HEK293 (cell line): Measurements from ENCODE around the gene CDYL2.

Source experiments
- GLIS1 ChIP-seq: fragments of 450-650 bp; formaldehyde crosslinking; IDR thresholded peaks from 2 replicates; pipeline ENCODE4 v1.5.1; 2016; ENCODE audit warnings: missing biosample characterization, missing genetic modification characterization
- HOXC10 ChIP-seq: sonication (generic); formaldehyde crosslinking; IDR thresholded peaks from 2 replicates; pipeline ENCODE4 v1.8.1; 2023; ENCODE audit warnings: mild to moderate bottlenecking, missing genetic modification reagents
- IKZF3 ChIP-seq: fragments of 450-650 bp; IDR thresholded peaks from 2 replicates; pipeline ENCODE4 v1.5.0; 2018; ENCODE audit warnings: missing biosample characterization, mild to moderate bottlenecking, missing genetic modification characterization, moderate library complexity
- KLF9 ChIP-seq: fragments of 450-650 bp; formaldehyde crosslinking; IDR thresholded peaks from 2 replicates; pipeline ENCODE4 v1.5.1; 2016; ENCODE audit warnings: missing biosample characterization, missing genetic modification characterization, low read depth
- TRIM28 ChIP-seq: IDR thresholded peaks from 2 replicates; pipeline ENCODE4 v1.6.1; 2011; ENCODE audit warnings: low read length, control low read depth, borderline replicate concordance
- YY1 ChIP-seq: fragments of 450-650 bp; formaldehyde crosslinking; IDR thresholded peaks from 2 replicates; pipeline ENCODE4 v1.5.1; 2018; ENCODE audit warnings: missing biosample characterization, missing genetic modification characterization
- ZBTB11 ChIP-seq: fragments of 450-650 bp; formaldehyde crosslinking; conservative IDR thresholded peaks from 2 replicates; pipeline ENCODE4 v1.5.1; 2016; ENCODE audit warnings: low read depth, missing biosample characterization, missing genetic modification characterization
- ZBTB20 ChIP-seq: fragments of 450-650 bp; formaldehyde crosslinking; IDR thresholded peaks from 2 replicates; pipeline ENCODE4 v1.5.1; 2016; ENCODE audit warnings: missing biosample characterization, missing genetic modification characterization
- ZFHX2 ChIP-seq: fragments of 450-650 bp; formaldehyde crosslinking; conservative IDR thresholded peaks from 2 replicates; pipeline ENCODE4 v1.5.1; 2016; ENCODE audit warnings: missing biosample characterization, missing genetic modification characterization
- ZNF114 ChIP-seq: fragments of 450-650 bp; formaldehyde crosslinking; IDR thresholded peaks from 2 replicates; pipeline ENCODE4 v1.5.0; 2017; ENCODE audit warnings: missing biosample characterization, missing genetic modification characterization
- ZNF169 ChIP-seq: fragments of 450-650 bp; formaldehyde crosslinking; IDR thresholded peaks from 2 replicates; pipeline ENCODE4 v1.5.1; 2016; ENCODE audit warnings: missing biosample characterization, missing genetic modification characterization
- ZNF211 ChIP-seq: fragments of 450-650 bp; formaldehyde crosslinking; IDR thresholded peaks from 2 replicates; pipeline ENCODE4 v1.5.1; 2016; ENCODE audit warnings: low read depth, missing biosample characterization, missing genetic modification characterization
- ZNF223 ChIP-seq: fragments of 450-650 bp; formaldehyde crosslinking; IDR thresholded peaks from 2 replicates; pipeline ENCODE4 v1.5.1; 2016; ENCODE audit warnings: missing biosample characterization, missing genetic modification characterization
- ZNF48 ChIP-seq: fragments of 450-650 bp; formaldehyde crosslinking; IDR thresholded peaks from 2 replicates; pipeline ENCODE4 v1.5.1; 2016; ENCODE audit warnings: missing biosample characterization, missing genetic modification characterization
- ZNF580 ChIP-seq: fragments of 450-650 bp; formaldehyde crosslinking; IDR thresholded peaks from 2 replicates; pipeline ENCODE4 v1.5.1; 2016; ENCODE audit warnings: missing biosample characterization, missing genetic modification characterization
- ZNF654 ChIP-seq: fragments of 450-650 bp; formaldehyde crosslinking; IDR thresholded peaks from 2 replicates; pipeline ENCODE4 v1.5.1; 2016; ENCODE audit warnings: low read depth, missing biosample characterization, missing genetic modification characterization
- ZNF664 ChIP-seq: fragments of 450-650 bp; formaldehyde crosslinking; IDR thresholded peaks from 2 replicates; pipeline ENCODE4 v1.5.1; 2016; ENCODE audit warnings: missing biosample characterization, missing genetic modification characterization
- ZNF707 ChIP-seq: fragments of 450-650 bp; formaldehyde crosslinking; IDR thresholded peaks from 2 replicates; pipeline ENCODE4 v1.5.1; 2016; ENCODE audit warnings: missing biosample characterization, missing genetic modification characterization
- ZNF776 ChIP-seq: fragments of 450-650 bp; formaldehyde crosslinking; IDR thresholded peaks from 2 replicates; pipeline ENCODE4 v1.5.0; 2017; ENCODE audit warnings: missing biosample characterization, missing genetic modification characterization, borderline replicate concordance
- TF ChIP-seq, protein P1 (sequence below): fragments of 450-650 bp; formaldehyde crosslinking; IDR thresholded peaks from 2 replicates; pipeline ENCODE4 v1.5.1; 2016; ENCODE audit warnings: missing biosample characterization, missing genetic modification characterization, borderline replicate concordance
- TF ChIP-seq, protein P2 (sequence below): fragments of 450-650 bp; formaldehyde crosslinking; IDR thresholded peaks from 2 replicates; pipeline ENCODE4 v1.5.1; 2016; ENCODE audit warnings: missing biosample characterization, missing genetic modification characterization
- TF ChIP-seq, protein P3 (sequence below): fragments of 450-650 bp; formaldehyde crosslinking; IDR thresholded peaks from 2 replicates; pipeline ENCODE4 v1.5.1; 2016; ENCODE audit warnings: missing biosample characterization, missing genetic modification characterization
- TF ChIP-seq, protein P4 (sequence below): fragments of 450-650 bp; formaldehyde crosslinking; IDR thresholded peaks from 2 replicates; pipeline ENCODE4 v1.5.1; 2017; ENCODE audit warnings: missing biosample characterization, missing genetic modification characterization
- TF ChIP-seq, protein P5 (sequence below): fragments of 450-650 bp; formaldehyde crosslinking; IDR thresholded peaks from 2 replicates; pipeline ENCODE4 v1.5.1; 2016; ENCODE audit warnings: missing biosample characterization, missing genetic modification characterization
- TF ChIP-seq, protein P6 (sequence below): fragments of 450-650 bp; formaldehyde crosslinking; IDR thresholded peaks from 2 replicates; pipeline ENCODE4 v1.5.1; 2016; ENCODE audit warnings: missing biosample characterization, missing genetic modification characterization

Gene CDYL2

DNA sequence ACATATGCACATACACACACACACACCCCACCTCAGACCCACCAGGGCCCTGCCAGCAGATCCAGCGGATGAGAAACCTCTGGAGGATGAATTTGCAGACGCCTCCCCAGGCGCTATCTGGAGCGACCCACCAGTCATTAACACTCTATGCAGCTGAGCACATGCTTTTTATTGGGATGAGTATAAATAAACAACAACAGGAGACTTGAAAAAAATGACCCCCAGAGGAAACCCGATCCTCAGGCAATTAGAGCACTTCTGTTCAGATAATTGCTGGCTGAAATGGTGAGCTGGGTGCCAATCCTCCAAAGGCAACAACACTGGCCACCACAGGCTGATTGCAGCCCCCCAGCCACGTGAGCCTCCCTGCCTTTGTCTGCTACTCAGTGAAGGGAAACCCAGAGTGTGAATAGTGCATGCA is 230.7 kb downstream of the CDYL2 start (continued):
- TF ChIP-seq, protein P1, sequence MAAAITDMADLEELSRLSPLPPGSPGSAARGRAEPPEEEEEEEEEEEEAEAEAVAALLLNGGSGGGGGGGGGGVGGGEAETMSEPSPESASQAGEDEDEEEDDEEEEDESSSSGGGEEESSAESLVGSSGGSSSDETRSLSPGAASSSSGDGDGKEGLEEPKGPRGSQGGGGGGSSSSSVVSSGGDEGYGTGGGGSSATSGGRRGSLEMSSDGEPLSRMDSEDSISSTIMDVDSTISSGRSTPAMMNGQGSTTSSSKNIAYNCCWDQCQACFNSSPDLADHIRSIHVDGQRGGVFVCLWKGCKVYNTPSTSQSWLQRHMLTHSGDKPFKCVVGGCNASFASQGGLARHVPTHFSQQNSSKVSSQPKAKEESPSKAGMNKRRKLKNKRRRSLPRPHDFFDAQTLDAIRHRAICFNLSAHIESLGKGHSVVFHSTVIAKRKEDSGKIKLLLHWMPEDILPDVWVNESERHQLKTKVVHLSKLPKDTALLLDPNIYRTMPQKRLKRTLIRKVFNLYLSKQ (tag by site-specific recombination), result no peak
- peak; percentile 57; the same call in 1 of the 2 replicates for TF ChIP-seq ZNF580 (tag by site-specific recombination)
- TF ChIP-seq ZNF707 (tag by site-specific recombination), result no peak
- TF ChIP-seq, protein P2, sequence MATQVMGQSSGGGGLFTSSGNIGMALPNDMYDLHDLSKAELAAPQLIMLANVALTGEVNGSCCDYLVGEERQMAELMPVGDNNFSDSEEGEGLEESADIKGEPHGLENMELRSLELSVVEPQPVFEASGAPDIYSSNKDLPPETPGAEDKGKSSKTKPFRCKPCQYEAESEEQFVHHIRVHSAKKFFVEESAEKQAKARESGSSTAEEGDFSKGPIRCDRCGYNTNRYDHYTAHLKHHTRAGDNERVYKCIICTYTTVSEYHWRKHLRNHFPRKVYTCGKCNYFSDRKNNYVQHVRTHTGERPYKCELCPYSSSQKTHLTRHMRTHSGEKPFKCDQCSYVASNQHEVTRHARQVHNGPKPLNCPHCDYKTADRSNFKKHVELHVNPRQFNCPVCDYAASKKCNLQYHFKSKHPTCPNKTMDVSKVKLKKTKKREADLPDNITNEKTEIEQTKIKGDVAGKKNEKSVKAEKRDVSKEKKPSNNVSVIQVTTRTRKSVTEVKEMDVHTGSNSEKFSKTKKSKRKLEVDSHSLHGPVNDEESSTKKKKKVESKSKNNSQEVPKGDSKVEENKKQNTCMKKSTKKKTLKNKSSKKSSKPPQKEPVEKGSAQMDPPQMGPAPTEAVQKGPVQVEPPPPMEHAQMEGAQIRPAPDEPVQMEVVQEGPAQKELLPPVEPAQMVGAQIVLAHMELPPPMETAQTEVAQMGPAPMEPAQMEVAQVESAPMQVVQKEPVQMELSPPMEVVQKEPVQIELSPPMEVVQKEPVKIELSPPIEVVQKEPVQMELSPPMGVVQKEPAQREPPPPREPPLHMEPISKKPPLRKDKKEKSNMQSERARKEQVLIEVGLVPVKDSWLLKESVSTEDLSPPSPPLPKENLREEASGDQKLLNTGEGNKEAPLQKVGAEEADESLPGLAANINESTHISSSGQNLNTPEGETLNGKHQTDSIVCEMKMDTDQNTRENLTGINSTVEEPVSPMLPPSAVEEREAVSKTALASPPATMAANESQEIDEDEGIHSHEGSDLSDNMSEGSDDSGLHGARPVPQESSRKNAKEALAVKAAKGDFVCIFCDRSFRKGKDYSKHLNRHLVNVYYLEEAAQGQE, result no peak
- TF ChIP-seq TRIM28, result peak; percentile 58; the same call in 1 of the 2 replicates
- TF ChIP-seq IKZF3 (tag by site-specific recombination), result peak; percentile 69; the same call in 1 of the 2 replicates
- TF ChIP-seq, protein P3, sequence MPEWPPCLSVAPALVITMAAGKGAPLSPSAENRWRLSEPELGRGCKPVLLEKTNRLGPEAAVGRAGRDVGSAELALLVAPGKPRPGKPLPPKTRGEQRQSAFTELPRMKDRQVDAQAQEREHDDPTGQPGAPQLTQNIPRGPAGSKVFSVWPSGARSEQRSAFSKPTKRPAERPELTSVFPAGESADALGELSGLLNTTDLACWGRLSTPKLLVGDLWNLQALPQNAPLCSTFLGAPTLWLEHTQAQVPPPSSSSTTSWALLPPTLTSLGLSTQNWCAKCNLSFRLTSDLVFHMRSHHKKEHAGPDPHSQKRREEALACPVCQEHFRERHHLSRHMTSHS (tag by site-specific recombination), result no peak
- peak; percentile 78 for TF ChIP-seq ZNF664 (tag by site-specific recombination)
- TF ChIP-seq GLIS1 (tag by site-specific recombination), result peak; percentile 93
- TF ChIP-seq ZNF114 (tag by site-specific recombination), result no peak
- TF ChIP-seq ZNF654 (tag by site-specific recombination), result no peak
- no peak for TF ChIP-seq ZNF48 (tag by site-specific recombination)
- peak; percentile 52 for TF ChIP-seq ZFHX2 (tag by site-specific recombination)
- no peak for TF ChIP-seq ZNF169
- TF ChIP-seq ZNF776 (tag by site-specific recombination), result no peak
- no peak; the same call in 1 of the 2 replicates for TF ChIP-seq ZBTB11 (tag by site-specific recombination)
- TF ChIP-seq, protein P4, sequence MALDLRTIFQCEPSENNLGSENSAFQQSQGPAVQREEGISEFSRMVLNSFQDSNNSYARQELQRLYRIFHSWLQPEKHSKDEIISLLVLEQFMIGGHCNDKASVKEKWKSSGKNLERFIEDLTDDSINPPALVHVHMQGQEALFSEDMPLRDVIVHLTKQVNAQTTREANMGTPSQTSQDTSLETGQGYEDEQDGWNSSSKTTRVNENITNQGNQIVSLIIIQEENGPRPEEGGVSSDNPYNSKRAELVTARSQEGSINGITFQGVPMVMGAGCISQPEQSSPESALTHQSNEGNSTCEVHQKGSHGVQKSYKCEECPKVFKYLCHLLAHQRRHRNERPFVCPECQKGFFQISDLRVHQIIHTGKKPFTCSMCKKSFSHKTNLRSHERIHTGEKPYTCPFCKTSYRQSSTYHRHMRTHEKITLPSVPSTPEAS (tag by site-specific recombination), result no peak; the same call in 1 of the 2 replicates
- peak; percentile 39; the same call in 1 of the 2 replicates for TF ChIP-seq ZBTB20
- no peak for TF ChIP-seq YY1 (tag by site-specific recombination)
- no peak for TF ChIP-seq ZNF223 (tag by site-specific recombination)
- TF ChIP-seq, protein P5, sequence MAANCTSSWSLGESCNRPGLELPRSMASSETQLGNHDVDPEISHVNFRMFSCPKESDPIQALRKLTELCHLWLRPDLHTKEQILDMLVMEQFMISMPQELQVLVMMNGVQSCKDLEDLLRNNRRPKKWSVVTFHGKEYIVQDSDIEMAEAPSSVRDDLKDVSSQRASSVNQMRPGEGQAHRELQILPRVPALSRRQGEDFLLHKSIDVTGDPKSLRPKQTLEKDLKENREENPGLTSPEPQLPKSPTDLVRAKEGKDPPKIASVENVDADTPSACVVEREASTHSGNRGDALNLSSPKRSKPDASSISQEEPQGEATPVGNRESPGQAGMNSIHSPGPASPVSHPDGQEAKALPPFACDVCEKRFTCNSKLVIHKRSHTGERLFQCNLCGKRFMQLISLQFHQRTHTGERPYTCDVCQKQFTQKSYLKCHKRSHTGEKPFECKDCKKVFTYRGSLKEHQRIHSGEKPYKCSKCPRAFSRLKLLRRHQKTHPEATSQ (tag by site-specific recombination), result no peak
- TF ChIP-seq KLF9, result peak; percentile 44; the same call in 1 of the 2 replicates
- no peak for TF ChIP-seq HOXC10
- TF ChIP-seq, protein P6, sequence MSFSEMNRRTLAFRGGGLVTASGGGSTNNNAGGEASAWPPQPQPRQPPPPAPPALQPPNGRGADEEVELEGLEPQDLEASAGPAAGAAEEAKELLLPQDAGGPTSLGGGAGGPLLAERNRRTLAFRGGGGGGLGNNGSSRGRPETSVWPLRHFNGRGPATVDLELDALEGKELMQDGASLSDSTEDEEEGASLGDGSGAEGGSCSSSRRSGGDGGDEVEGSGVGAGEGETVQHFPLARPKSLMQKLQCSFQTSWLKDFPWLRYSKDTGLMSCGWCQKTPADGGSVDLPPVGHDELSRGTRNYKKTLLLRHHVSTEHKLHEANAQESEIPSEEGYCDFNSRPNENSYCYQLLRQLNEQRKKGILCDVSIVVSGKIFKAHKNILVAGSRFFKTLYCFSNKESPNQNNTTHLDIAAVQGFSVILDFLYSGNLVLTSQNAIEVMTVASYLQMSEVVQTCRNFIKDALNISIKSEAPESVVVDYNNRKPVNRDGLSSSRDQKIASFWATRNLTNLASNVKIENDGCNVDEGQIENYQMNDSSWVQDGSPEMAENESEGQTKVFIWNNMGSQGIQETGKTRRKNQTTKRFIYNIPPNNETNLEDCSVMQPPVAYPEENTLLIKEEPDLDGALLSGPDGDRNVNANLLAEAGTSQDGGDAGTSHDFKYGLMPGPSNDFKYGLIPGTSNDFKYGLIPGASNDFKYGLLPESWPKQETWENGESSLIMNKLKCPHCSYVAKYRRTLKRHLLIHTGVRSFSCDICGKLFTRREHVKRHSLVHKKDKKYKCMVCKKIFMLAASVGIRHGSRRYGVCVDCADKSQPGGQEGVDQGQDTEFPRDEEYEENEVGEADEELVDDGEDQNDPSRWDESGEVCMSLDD (tag by site-specific recombination), result no peak
- no peak for TF ChIP-seq ZNF211 (tag by site-specific recombination)
